ENCODE measurements around the gene RAX2. TPM values are rescaled to one million over a fixed set of nuclear protein-coding genes. Genes with fewer than 3 reads are reported as not detected.

The RAX2 gene
- total and polyA plus RNA-seq, 7 donors: not detected

GRCh38 chr19:3788996-3789778 lies 17.2 kb upstream of the RAX2 start:
- Histone ChIP-seq H3K4me1 (no peaks in the 10 kb centered on the region), H3K36me3 (ENCODE audit: insufficient read depth in 1 of 2, low read depth in 1 of 2) (no peaks in the 10 kb centered on the region), H3K27me3 (ENCODE audit: insufficient read depth in 3 of 3, low read length in 2 of 3) (peaks cover 0 to 41% (median 16%) of the 10 kb centered on the region in 3 donors), H3K4me3 (no peak overlapping the region), H3K9me3 (no peaks in the 10 kb centered on the region), H3K27ac (no peak overlapping the region)
- TF ChIP-seq CTCF (IDR thresholded peaks at IDR 0.05): no peak
- ATAC-seq (no peak), DNase-seq (no peak)
- intact Hi-C loops (cut with DNase I): no loop called here
- 31 to 42% (median 38%) methylated on average over 15 to 16 of the region's 16 CpGs for WGBS, 3 donors

- H3K36me3 ChIP-seq (ENCODE audit: insufficient read depth in 1 of 2, low read depth in 1 of 2): no peaks in the 10 kb centered on the region
- DNase-seq: no peak
- peaks cover 0 to 55% (median 20%) of the 10 kb centered on the region in 3 donors for H3K27me3 ChIP-seq (ENCODE audit: insufficient read depth in 3 of 3, low read length in 2 of 3)
- ATAC-seq: no peak
- peaks cover 4% of the 10 kb centered on the region for H3K9me3 ChIP-seq
- intact Hi-C loops (cut with DNase I): no loop called here
- H3K4me1 ChIP-seq: no peaks in the 10 kb centered on the region
- peak within 1 kb of the TSS; percentile 18 for H3K4me3 ChIP-seq
- no peak for TF ChIP-seq CTCF (IDR thresholded peaks at IDR 0.05)
- 5 to 7% (median 5%) methylated on average over 44 to 101 of the region's 101 CpGs for WGBS, 3 donors
- H3K27ac ChIP-seq: no peak within 1 kb of the TSS
Measured at GRCh38 chr19:3785938-3786824, 14.2 kb upstream of the RAX2 start, which contains the start of gene MATK. Gene MATK, minus strand, starts transcription at chr19:3786381. Its CDS starts 1,246 bp downstream, at chr19:3785135.

- no peak for ATAC-seq
- Histone ChIP-seq H3K27ac (no peak overlapping the region), H3K27me3 (ENCODE audit: insufficient read depth in 3 of 3, low read length in 2 of 3) (peaks cover 0 to 54% (median 20%) of the 10 kb centered on the region in 3 donors), H3K4me1 (no peaks in the 10 kb centered on the region), H3K36me3 (ENCODE audit: insufficient read depth in 1 of 2, low read depth in 1 of 2) (no peaks in the 10 kb centered on the region), H3K9me3 (peaks cover 9% of the 10 kb centered on the region), H3K4me3 (peak overlapping the region; percentile 18)
- intact Hi-C loops (cut with DNase I): no loop called here
- no peak for DNase-seq
- TF ChIP-seq CTCF (IDR thresholded peaks at IDR 0.05): no peak
- 0 to 2% (median 2%) methylated on average over 40 to 47 of the region's 47 CpGs for WGBS, 3 donors
Measured at GRCh38 chr19:3785451-3785937, 13.5 kb upstream of the RAX2 start.

GRCh38 chr19:3784607-3785450 lies 12.8 kb upstream of the RAX2 start:
- DNase-seq (no peak), ATAC-seq (peak in 1 of 4 donors; percentile 26)
- Histone ChIP-seq H3K27ac (no peak overlapping the region), H3K4me3 (no peak overlapping the region), H3K9me3 (peaks cover 9% of the 10 kb centered on the region), H3K4me1 (no peaks in the 10 kb centered on the region), H3K36me3 (ENCODE audit: insufficient read depth in 1 of 2, low read depth in 1 of 2) (no peaks in the 10 kb centered on the region), H3K27me3 (ENCODE audit: insufficient read depth in 3 of 3, low read length in 2 of 3) (peaks cover 0 to 49% (median 19%) of the 10 kb centered on the region in 3 donors)
- WGBS, 3 donors: 15 to 25% (median 22%) methylated on average over 24 to 25 of the region's 25 CpGs
- no peak for TF ChIP-seq CTCF (IDR thresholded peaks at IDR 0.05)
- intact Hi-C loops (cut with DNase I): no loop called here

Measured in psoas muscle (tissue), 8 donors.